Effector memory CD4-positive, alpha-beta T cell (primary cell): ENCODE data around the gene SCARF2.
"Not testable (repeated sequence)": the region's sequence is repeated elsewhere in the genome, so short reads cannot be mapped to it uniquely, and the experiment has no call there.

Source experiments
- DNase-seq, 3 donors: peaks; one replicate each; pipeline ENCODE4 v3.0.0-alpha.2; 2020
- H3K27ac ChIP-seq: 2 replicates; pipeline ENCODE4 v1.7.0; 2013; ENCODE audit warnings: mild to moderate bottlenecking, low read length, moderate library complexity; ENCODE audit not compliant: insufficient read depth, poor library complexity, severe bottlenecking
- H3K27me3 ChIP-seq: replicated peaks from 2 replicates; pipeline ENCODE4 v1.7.0; 2013; ENCODE audit warnings: mild to moderate bottlenecking, low read length; ENCODE audit not compliant: insufficient read depth, control insufficient read depth, poor library complexity, severe bottlenecking
- H3K36me3 ChIP-seq: 2 replicates; pipeline ENCODE4 v1.7.0; 2013; ENCODE audit warnings: mild to moderate bottlenecking, low read length, moderate library complexity; ENCODE audit not compliant: control insufficient read depth, insufficient read depth
- H3K4me1 ChIP-seq: 2 replicates; pipeline ENCODE4 v1.7.0; 2013; ENCODE audit warnings: low read length, mild to moderate bottlenecking; ENCODE audit not compliant: control insufficient read depth, insufficient read depth, poor library complexity, severe bottlenecking
- H3K4me3 ChIP-seq: 2 replicates; pipeline ENCODE4 v1.7.0; 2013; ENCODE audit warnings: low read length, low read depth, mild to moderate bottlenecking; ENCODE audit not compliant: insufficient read depth, poor library complexity, severe bottlenecking
- H3K9me3 ChIP-seq: 2 replicates; pipeline ENCODE4 v1.7.0; 2013; ENCODE audit warnings: mild to moderate bottlenecking, low read length, moderate library complexity; ENCODE audit not compliant: control insufficient read depth

The SCARF2 gene

GRCh38 chr22:20386336-20386735, 51.3 kb downstream of the SCARF2 start:
- no peaks in the 10 kb centered on the region for H3K9me3 ChIP-seq
- no peaks in the 10 kb centered on the region for H3K4me1 ChIP-seq
- no peaks in the 10 kb centered on the region for H3K36me3 ChIP-seq
- no peak for DNase-seq
- H3K4me3 ChIP-seq: no peak overlapping the region
- H3K27me3 ChIP-seq: peaks cover 3% of the 10 kb centered on the region
- no peak overlapping the region for H3K27ac ChIP-seq

- DNase-seq: no peak
- Histone ChIP-seq H3K4me1 (no peaks in the 10 kb centered on the region), H3K9me3 (no peaks in the 10 kb centered on the region), H3K36me3 (no peaks in the 10 kb centered on the region), H3K4me3 (no peak overlapping the region), H3K27ac (no peak overlapping the region), H3K27me3 (peaks cover 3% of the 10 kb centered on the region)
Observed at GRCh38 chr22:20384865-20385264, 52.8 kb downstream of the SCARF2 start.

- no peaks in the 10 kb centered on the region for H3K9me3 ChIP-seq
- DNase-seq: no peak
- peaks cover 3% of the 10 kb centered on the region for H3K27me3 ChIP-seq
- no peaks in the 10 kb centered on the region for H3K4me1 ChIP-seq
- no peak overlapping the region for H3K4me3 ChIP-seq
- H3K27ac ChIP-seq: no peak overlapping the region
- H3K36me3 ChIP-seq: no peaks in the 10 kb centered on the region
Observed at GRCh38 chr22:20384171-20384570, 53.5 kb downstream of the SCARF2 start.

GRCh38 chr22:20383538-20383937, 54.1 kb downstream of the SCARF2 start:
- Histone ChIP-seq H3K9me3 (no peaks in the 10 kb centered on the region), H3K27ac (no peak overlapping the region), H3K4me1 (no peaks in the 10 kb centered on the region), H3K4me3 (no peak overlapping the region), H3K27me3 (peaks cover 3% of the 10 kb centered on the region), H3K36me3 (no peaks in the 10 kb centered on the region)
- no peak for DNase-seq

GRCh38 chr22:20380486-20380885, 57.1 kb downstream of the SCARF2 start:
- H3K36me3 ChIP-seq: no peaks in the 10 kb centered on the region
- DNase-seq: no peak
- H3K4me3 ChIP-seq: no peak overlapping the region
- no peaks in the 10 kb centered on the region for H3K4me1 ChIP-seq
- H3K27me3 ChIP-seq: peaks cover 3% of the 10 kb centered on the region
- no peaks in the 10 kb centered on the region for H3K9me3 ChIP-seq
- no peak overlapping the region for H3K27ac ChIP-seq

GRCh38 chr22:20378684-20379083, 58.9 kb downstream of the SCARF2 start:
- not testable (repeated sequence) for H3K27me3 ChIP-seq, DNase-seq, H3K36me3 ChIP-seq, H3K4me3 ChIP-seq, H3K27ac ChIP-seq, H3K9me3 ChIP-seq, H3K4me1 ChIP-seq

- H3K27ac ChIP-seq: no peak overlapping the region
- DNase-seq: no peak
- H3K4me1 ChIP-seq: no peaks in the 10 kb centered on the region
- no peaks in the 10 kb centered on the region for H3K9me3 ChIP-seq
- no peaks in the 10 kb centered on the region for H3K36me3 ChIP-seq
- H3K27me3 ChIP-seq: no peaks in the 10 kb centered on the region
- no peak overlapping the region for H3K4me3 ChIP-seq
Observed at GRCh38 chr22:20378110-20378509, 59.5 kb downstream of the SCARF2 start.

- H3K4me1 ChIP-seq: not testable (repeated sequence)
Observed at GRCh38 chr22:20376983-20377382, 60.6 kb downstream of the SCARF2 start.

GRCh38 chr22:20376281-20376680, 61.3 kb downstream of the SCARF2 start:
- H3K27me3 ChIP-seq, H3K9me3 ChIP-seq, DNase-seq, H3K4me1 ChIP-seq, H3K36me3 ChIP-seq, H3K27ac ChIP-seq, H3K4me3 ChIP-seq: not testable (repeated sequence)

More at GRCh38 chr22:20376983-20377382, 60.6 kb downstream of the SCARF2 start:
- H3K36me3 ChIP-seq, H3K27ac ChIP-seq, DNase-seq, H3K4me3 ChIP-seq, H3K27me3 ChIP-seq, H3K9me3 ChIP-seq: not testable (repeated sequence)
